Endothelial cell of umbilical vein (primary cell): Measurements from ENCODE around the gene CBX6. TPM values are rescaled to one million over a fixed set of nuclear protein-coding genes. Genes with fewer than 3 reads are reported as not detected.

ENCODE experiments used
- BruUV-seq: library from RNA; stranded (reverse); fragments of 400-500 nt; replicated peaks from 2 replicates; lab custom pipeline; 2021; lab: Mats Ljungman, UMichigan
- CTCF ChIA-PET: fragments of 300-600, 350-600 bp; sonication (Branson Sonifier 250); formaldehyde crosslinking; loops from one replicate; lab custom pipeline; 2021; ENCODE audit warnings: antibody characterized with exemption, inconsistent platforms; lab: Charles Lee
- POLR2A ChIA-PET: fragments of 300-600, 350-600 bp; sonication (Branson Sonifier 250); formaldehyde crosslinking; loops from one replicate; lab custom pipeline; 2021; ENCODE audit warnings: antibody characterized with exemption, inconsistent platforms; lab: Charles Lee
- DNase-seq: peaks from one replicate; pipeline ENCODE4 v3.0.0-alpha.2; 2011; ENCODE audit warnings: low read depth, low spot score
- FAIRE-seq: peaks from 2 replicates; lab custom pipeline; 2011; peaks lifted over from hg19 to GRCh38; lab: Jason Lieb, UNC
- H2AFZ ChIP-seq: 2 replicates; pipeline ENCODE4 v1.6.0; 2012; ENCODE audit warnings: low read depth, low read length, control low read depth, inconsistent platforms
- H3K27ac ChIP-seq: 2 replicates; pipeline ENCODE4 v1.5.1; 2011; ENCODE audit warnings: low read depth, mild to moderate bottlenecking, control low read depth, low read length, moderate library complexity; ENCODE audit not compliant: insufficient read depth
- H3K27me3 ChIP-seq, 2 experiments: 2 replicates each; pipeline versions ENCODE4 v1.6.0 to v1.6.1; 2011; ENCODE audit warnings: low read length in 2 of 2, mixed read lengths in 1 of 2; ENCODE audit not compliant: control insufficient read depth in 2 of 2, insufficient read depth in 2 of 2
- H3K36me3 ChIP-seq, 2 experiments: 2 replicates in 1 of 2; 3 replicates in 1 of 2; pipeline ENCODE4 v1.5.1; 2011; ENCODE audit warnings: low read length in 2 of 2, mild to moderate bottlenecking in 1 of 2, moderate library complexity in 1 of 2; ENCODE audit not compliant: control insufficient read depth in 2 of 2, insufficient read depth in 2 of 2; ENCODE audit errors: extremely low read depth in 1 of 2
- H3K4me1 ChIP-seq: 3 replicates; pipeline ENCODE4 v1.5.1; 2011; ENCODE audit warnings: mild to moderate bottlenecking, low read length; ENCODE audit not compliant: control insufficient read depth, insufficient read depth; ENCODE audit errors: extremely low read depth
- H3K4me2 ChIP-seq: 2 replicates; pipeline ENCODE4 v1.6.1; 2011; ENCODE audit warnings: low read length, control low read depth, mixed read lengths; ENCODE audit not compliant: insufficient read depth
- H3K4me3 ChIP-seq, 3 experiments: fragments of 200-600 bp in 1 of 3; sonication (generic), shearing (Covaris generic) in 1 of 3; replicated peaks in 1 of 3; 2 replicates each; pipeline ENCODE4 v1.5.1; 2011 to 2016; ENCODE audit warnings: control low read depth in 3 of 3, low read length in 3 of 3, mild to moderate bottlenecking in 2 of 3, inconsistent platforms in 1 of 3, low read depth in 1 of 3, moderate library complexity in 1 of 3; ENCODE audit not compliant: insufficient read depth in 1 of 3
- H3K79me2 ChIP-seq: 2 replicates; pipeline ENCODE4 v1.6.0; 2012; ENCODE audit warnings: low read length, inconsistent platforms; ENCODE audit not compliant: control insufficient read depth, insufficient read depth
- H3K9ac ChIP-seq: replicated peaks from 2 replicates; pipeline ENCODE3; 2011; ENCODE audit warnings: low read length, control low read depth; ENCODE audit not compliant: insufficient read depth; ENCODE audit errors: extremely low read depth
- H3K9me1 ChIP-seq: replicated peaks from 3 replicates; pipeline ENCODE4 v1.6.0; 2011; ENCODE audit warnings: mild to moderate bottlenecking, low read length; ENCODE audit not compliant: control insufficient read depth, insufficient read depth; ENCODE audit errors: extremely low read depth
- H3K9me3 ChIP-seq: replicated peaks from 2 replicates; pipeline ENCODE4 v1.5.1; 2012; ENCODE audit warnings: low read length, inconsistent platforms; ENCODE audit not compliant: control insufficient read depth, insufficient read depth
- H4K20me1 ChIP-seq: replicated peaks from 2 replicates; pipeline ENCODE3; 2011; ENCODE audit warnings: mild to moderate bottlenecking, low read length; ENCODE audit not compliant: control insufficient read depth, insufficient read depth; ENCODE audit errors: extremely low read depth
- CTCF ChIP-seq, 2 donors: IDR thresholded peaks; 1 replicate in 1 of 2; 2 replicates in 1 of 2; pipeline ENCODE4 v1.5.1; 2011; ENCODE audit warnings: low read length in 2 of 2, mild to moderate bottlenecking in 2 of 2, moderate library complexity in 2 of 2, control low read depth in 1 of 2, inconsistent platforms in 1 of 2, low read depth in 1 of 2; ENCODE audit not compliant: insufficient read depth in 1 of 2; ENCODE audit errors: extremely low read depth in 1 of 2
- EZH2 ChIP-seq: IDR thresholded peaks from 2 replicates; pipeline ENCODE4 v1.6.1; 2012; ENCODE audit warnings: borderline replicate concordance, low read depth, mild to moderate bottlenecking, moderate library complexity, low read length, inconsistent platforms; ENCODE audit not compliant: severe bottlenecking
- FOS ChIP-seq: IDR thresholded peaks from 2 replicates; pipeline ENCODE4 v1.6.1; 2011; ENCODE audit warnings: mild to moderate bottlenecking, low read length, moderate library complexity, borderline replicate concordance; ENCODE audit not compliant: insufficient read depth
- GATA2 ChIP-seq: IDR thresholded peaks from 2 replicates; pipeline ENCODE4 v1.7.0; 2011; ENCODE audit warnings: low read depth, mild to moderate bottlenecking, moderate library complexity, mixed read lengths, low read length; ENCODE audit not compliant: insufficient read length, insufficient read depth
- MAX ChIP-seq: IDR thresholded peaks from 2 replicates; pipeline ENCODE4 v1.6.1; 2011; ENCODE audit not compliant: insufficient read depth, insufficient read length
- POLR2A ChIP-seq: IDR thresholded peaks from 2 replicates; pipeline ENCODE4 v1.6.1; 2012; ENCODE audit warnings: low read depth, mild to moderate bottlenecking, control low read depth, low read length
- POLR2AphosphoS5 ChIP-seq: IDR thresholded peaks from 2 replicates; pipeline ENCODE4 v1.6.1; 2012; ENCODE audit warnings: low read depth, mild to moderate bottlenecking, control low read depth, low read length, moderate library complexity; ENCODE audit not compliant: insufficient read depth
- dilution Hi-C: fragments of 300-500 bp; cut with MboI; formaldehyde crosslinking; loops from one replicate; pipeline ENCODE4 v1.15.0; 2019; ENCODE audit warnings: low sequenced_read_pairs; ENCODE audit not compliant: extremely low pct_ligation_motif_present
- intact Hi-C: fragments of 100-400 bp; cut with micrococcal nuclease; formaldehyde crosslinking; loops from one replicate; pipeline ENCODE4 v1.10.0; 2022
- polyA plus RNA-seq, 4 experiments: library from polyadenylated mRNA; depleted of rRNA in 3 of 4; stranded (reverse) in 3 of 4; unstranded in 1 of 4; fragments of >200 nt; gene quantifications; 2 replicates each; pipeline versions ENCODE4 v1.2.1 to v1.2.3, GENCODE V29; 2011 to 2012; ENCODE audit warnings: missing spikeins in 1 of 4
- total RNA-seq: library from RNA; stranded (reverse); gene quantifications from 2 replicates; pipeline ENCODE4 v1.2.3, GENCODE V29; 2021

The CBX6 gene
- total and polyA plus RNA-seq, 2 donors (not counting 3 experiments of a cell fraction or from before 2014, with no cell fraction given) = 14.9 to 62.6 TPM

- dilution Hi-C loops (no loop called here), intact Hi-C loops (no loop called here)
- TF ChIP-seq POLR2AphosphoS5 (no peak), FOS (no peak), GATA2 (no peak), MAX (no peak)
- Histone ChIP-seq H3K4me3 (no peak overlapping the region), H3K27me3 (peaks cover 1 to 2% of the 10 kb centered on the region in 2 experiments), H3K79me2 (no peaks in the 10 kb centered on the region), H3K4me2 (no peak overlapping the region), H4K20me1 (no peaks in the 10 kb centered on the region), H3K9me1 (no peaks in the 10 kb centered on the region), H3K9me3 (no peaks in the 10 kb centered on the region), H3K36me3 (no peaks in the 10 kb centered on the region), H3K9ac (no peak overlapping the region), H2AFZ (no peak overlapping the region), H3K27ac (no peak overlapping the region), H3K4me1 (no peaks in the 10 kb centered on the region)
- DNase-seq (no peak), FAIRE-seq (no peak)
- no TSS peak for BruUV-seq
- ChIA-PET CTCF (interaction anchor here (1.1 to 1.2 kb wide), 2 partner anchors 48 to 51 kb away, joined by 3 to 4 read pairs; no protein-coding TSS in a partner anchor), POLR2A (no interaction called here)
Observed at GRCh38 chr22:38817196-38817595, 54.8 kb downstream of the CBX6 start.

GRCh38 chr22:38815842-38816241, 56.2 kb downstream of the CBX6 start:
- H3K4me3 ChIP-seq = no peak overlapping the region
- H3K9me3 ChIP-seq = no peaks in the 10 kb centered on the region
- H3K36me3 ChIP-seq = no peaks in the 10 kb centered on the region
- FAIRE-seq (no peak), DNase-seq (no peak)
- H3K27ac ChIP-seq = no peak overlapping the region
- H3K4me1 ChIP-seq = no peaks in the 10 kb centered on the region
- TF ChIP-seq MAX (no peak), FOS (no peak), POLR2A (no peak), POLR2AphosphoS5 (no peak), CTCF (IDR thresholded peaks at IDR 0.05; ENCODE audit: extremely low read depth in 1 of 2, insufficient read depth in 1 of 2, low read depth in 1 of 2, low read length in 2 of 2) (no peak), EZH2 (no peak), GATA2 (no peak)
- dilution Hi-C loops = no loop called here
- no peaks in the 10 kb centered on the region for H3K79me2 ChIP-seq
- H3K4me2 ChIP-seq = no peak overlapping the region
- CTCF ChIA-PET = no interaction called here
- POLR2A ChIA-PET = no interaction called here
- no peak overlapping the region for H2AFZ ChIP-seq
- H3K27me3 ChIP-seq = peaks cover 3 to 7% of the 10 kb centered on the region in 2 experiments
- no peaks in the 10 kb centered on the region for H3K9me1 ChIP-seq
- BruUV-seq = no TSS peak
- intact Hi-C loops = no loop called here
- no peak overlapping the region for H3K9ac ChIP-seq
- no peaks in the 10 kb centered on the region for H4K20me1 ChIP-seq
